Measurements from ENCODE around the gene EMILIN3. TPM values are rescaled to one million over a fixed set of nuclear protein-coding genes. Genes with fewer than 3 reads are reported as not detected.

The EMILIN3 gene
- total and polyA plus RNA-seq, 2 of the 8 experiments (the other 6 are each of a cell fraction or from before 2014, with no cell fraction given) = 3.8 to 5.2 TPM

DNA sequence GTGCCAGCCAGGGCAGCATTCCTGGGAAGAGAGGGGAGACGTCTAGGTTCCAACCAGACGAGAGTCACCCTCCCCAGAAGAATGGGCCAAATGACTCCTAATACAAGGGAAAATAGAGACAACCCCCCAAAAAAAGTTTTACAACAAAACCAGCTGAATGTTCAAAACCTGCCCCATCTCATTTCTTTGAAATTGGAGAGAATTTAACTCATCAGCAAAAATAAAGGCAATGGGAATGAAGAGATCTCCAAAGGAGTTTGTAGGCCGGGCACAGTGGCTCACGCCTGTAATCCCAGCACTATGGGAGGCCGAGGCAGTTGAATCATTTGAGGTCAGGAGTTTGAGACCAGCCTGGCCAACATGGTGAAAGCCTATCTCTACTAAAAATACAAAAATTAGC, 9.7 kb upstream of the EMILIN3 start:
- Histone ChIP-seq H4K5ac (ENCODE audit: insufficient read length, low read depth, low read length) (no peak overlapping the region), H3K56ac (replicated peaks; ENCODE audit: insufficient read length, low read depth, low read length) (no peak overlapping the region), H2BK5ac (ENCODE audit: low read depth, low read length) (no peak overlapping the region), H4K20me1 (replicated peaks in 1 of 2; ENCODE audit: control insufficient read depth in 1 of 2, insufficient read depth in 2 of 2, low read length in 2 of 2) (no peaks in the 10 kb centered on the region), H3K18ac (ENCODE audit: extremely low read depth, low read length) (no peak overlapping the region), H3K23ac (ENCODE audit: insufficient read length) (no peak overlapping the region), H3K14ac (ENCODE audit: insufficient read length) (no peak overlapping the region), H3K4me1 (replicated peaks in 1 of 4; ENCODE audit: control insufficient read depth in 3 of 4, insufficient read depth in 4 of 4, low read length in 3 of 4) (no peaks in the 10 kb centered on the region; a peak in 1 of 7 replicates), H3K27ac (ENCODE audit: low read depth, low read length) (no peak overlapping the region), H3K9ac (replicated peaks in 1 of 4; ENCODE audit: extremely low read depth in 1 of 4, low read depth in 3 of 4, low read length in 3 of 4) (no peak overlapping the region), H3K9me3 (ENCODE audit: insufficient read depth in 2 of 2, low read depth in 1 of 2, low read length in 1 of 2) (peaks cover 2 to 3% of the 10 kb centered on the region in 2 experiments; a peak in 3 of 4 replicates), H4K8ac (ENCODE audit: extremely low read depth, insufficient read depth, low read length) (no peak overlapping the region), H3K36me3 (ENCODE audit: control insufficient read depth in 2 of 4, insufficient read depth in 4 of 4, low read length in 3 of 4) (no peaks in the 10 kb centered on the region), H3K4ac (replicated peaks; ENCODE audit: insufficient read length, low read depth, low read length) (no peak overlapping the region), H3K23me2 (ENCODE audit: low read depth, low read length) (no peaks in the 10 kb centered on the region), H2BK15ac (ENCODE audit: low read length) (no peak overlapping the region), H3K27me3 (replicated peaks in 1 of 4; ENCODE audit: control insufficient read depth in 3 of 4, extremely low read depth in 1 of 4, insufficient read depth in 3 of 4, low read length in 3 of 4) (no peaks in the 10 kb centered on the region), H2BK20ac (ENCODE audit: low read length) (no peak overlapping the region), H2AFZ (ENCODE audit: low read length) (no peak overlapping the region), H3K79me1 (ENCODE audit: low read depth, low read length) (no peaks in the 10 kb centered on the region), H2AK5ac (ENCODE audit: low read depth, low read length) (no peak overlapping the region), H2BK120ac (replicated peaks; ENCODE audit: low read depth, low read length) (no peak overlapping the region), H3K4me2 (ENCODE audit: insufficient read depth in 1 of 2, low read depth in 2 of 2, low read length in 2 of 2) (no peak overlapping the region), H2BK12ac (ENCODE audit: low read depth, low read length) (no peak overlapping the region), H3K4me3 (ENCODE audit: extremely low read depth in 1 of 4, insufficient read depth in 2 of 4, low read depth in 3 of 4, low read length in 4 of 4) (no peak overlapping the region), H4K91ac (replicated peaks; ENCODE audit: insufficient read length, low read length) (no peak overlapping the region), H3K79me2 (ENCODE audit: control insufficient read depth in 1 of 2, insufficient read depth in 2 of 2, low read length in 2 of 2) (no peaks in the 10 kb centered on the region)
- ChIA-PET POLR2A (ENCODE audit: partially characterized antibody) (interaction anchor here (0.7 to 1.0 kb wide), 2 partner anchors 20 to 65 kb away, joined by 3 to 5 read pairs; no protein-coding TSS in a partner anchor), CTCF (ENCODE audit: partially characterized antibody) (interaction anchor here (2.3 kb wide), 1 partner anchor 36 kb away, joined by 6 read pairs; the partner anchor contains the start of gene LPIN3)
- WGBS, 2 experiments (ENCODE audit: extremely low coverage in 1 of 2, insufficient coverage in 1 of 2, insufficient read length in 1 of 2, insufficient replicate concordance in 2 of 2, low coverage in 1 of 2, low lambda C conversion rate in 2 of 2, missing lambda C conversion rate in 1 of 2) = 80% methylated on average over 5 of the region's 5 CpGs; no CpG with 5 or more reads in 1 of the 2 experiments
- no peak for DNase-seq (ENCODE audit: low read depth in 1 of 2, low spot score in 2 of 2)
- no peak for FAIRE-seq
- TF ChIP-seq CBX8 (IDR thresholded peaks at IDR 0.05; ENCODE audit: borderline replicate concordance, low read depth, low read length) = no peak
- TF ChIP-seq GTF2F1 (IDR thresholded peaks at IDR 0.05; ENCODE audit: borderline replicate concordance, low read depth, low read length) = no peak
- no peak for TF ChIP-seq EZH2 (IDR thresholded peaks at IDR 0.05; ENCODE audit: low read depth, low read length, severe bottlenecking)
- no peak for TF ChIP-seq MAFK (IDR thresholded peaks at IDR 0.05; ENCODE audit: low read depth, low read length)

All from H1 (cell line).